ENCODE measurements around the gene CDCA5.

GRCh38 chr11:65115361-65116082 lies 31.7 kb upstream of the CDCA5 start:
- no peak for TF ChIP-seq CTCF (IDR thresholded peaks at IDR 0.05)
- no peak for TF ChIP-seq POLR2A (IDR thresholded peaks at IDR 0.05)

Measured in Peyer's patch (tissue), 4 donors.